Activated CD8-positive, alpha-beta memory T cell treated with anti-CD3 and anti-CD28 coated beads, Interleukin-2, amount 50 U/mL, for 1 hour (primary cell): ENCODE data around the gene SYNE2.

ENCODE experiments used
- DNase-seq: peaks from one replicate; pipeline ENCODE4 v3.0.0-alpha.2; 2020; ENCODE audit errors: extremely low read depth

Gene SYNE2

DNA sequence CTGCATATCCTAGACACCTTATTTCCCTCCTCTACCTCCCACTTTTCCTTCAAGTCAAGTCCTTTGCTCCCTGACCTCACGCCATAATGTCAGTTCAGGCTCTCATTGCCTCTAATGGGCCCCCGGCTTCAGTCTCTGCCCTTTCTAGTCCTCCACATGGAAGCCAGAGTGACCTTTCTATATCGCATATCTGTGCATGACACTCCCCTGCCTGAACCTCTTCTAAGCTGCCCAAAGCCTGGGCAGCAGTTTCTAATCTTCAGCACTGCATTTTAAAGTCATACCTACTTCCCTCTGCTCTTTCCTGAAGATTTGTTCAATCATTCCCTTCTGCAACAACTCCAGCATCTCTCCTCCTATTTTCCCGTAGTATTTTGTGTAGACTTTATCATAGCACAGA lies 395.9 kb downstream of the SYNE2 start:
- DNase-seq: no peak

- no peak for DNase-seq
These were observed 396.6 kb downstream of the SYNE2 start for GRCh38 chr14:64249363-64249762.

- no peak for DNase-seq
These were observed 400.9 kb downstream of the SYNE2 start for GRCh38 chr14:64253672-64254071.

DNA sequence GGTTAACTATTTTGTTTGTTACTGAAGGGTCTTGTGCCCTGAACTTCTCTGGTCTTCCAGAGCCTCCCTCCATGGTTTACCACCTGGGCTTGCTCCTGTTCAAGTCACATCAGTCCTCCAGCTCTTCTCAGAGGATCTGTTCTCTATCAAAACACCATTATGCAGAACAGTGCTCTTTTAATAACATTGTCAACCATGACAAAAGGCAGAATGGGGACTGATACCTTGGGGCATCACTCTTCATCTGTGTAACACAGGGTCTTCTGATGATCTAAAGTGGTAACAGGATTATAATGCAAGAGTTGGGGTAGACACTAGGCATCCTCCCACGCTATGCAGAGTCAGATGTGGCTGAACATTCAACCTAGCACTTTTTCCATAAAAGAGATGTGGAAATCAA lies 403.0 kb downstream of the SYNE2 start:
- no peak for DNase-seq

DNA sequence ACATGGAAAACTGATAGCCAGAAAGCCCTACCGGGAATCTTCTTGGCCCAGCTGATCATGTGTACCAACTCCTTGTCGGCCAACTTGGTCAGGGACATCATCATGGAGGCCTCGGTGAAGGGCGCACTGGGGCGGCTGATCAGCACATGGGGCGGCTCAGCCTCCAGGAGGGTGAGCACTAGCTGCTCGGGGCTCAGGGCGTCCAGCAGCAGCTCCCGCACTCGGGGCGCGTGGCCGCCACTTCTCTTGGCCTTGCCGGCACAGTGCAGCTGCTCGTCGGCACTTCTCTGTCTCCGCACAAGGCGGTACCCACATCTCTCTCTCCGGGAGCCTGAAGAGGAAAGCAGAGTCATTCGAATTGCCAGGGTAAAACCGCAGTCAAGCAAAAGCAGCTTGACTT lies 407.6 kb downstream of the SYNE2 start:
- DNase-seq: no peak

- DNase-seq: no peak
These were observed 412.4 kb downstream of the SYNE2 start for GRCh38 chr14:64265222-64265621.

GRCh38 chr14:64266239-64266638 lies 413.4 kb downstream of the SYNE2 start:
- DNase-seq: no peak

GRCh38 chr14:64272019-64272418 lies 419.2 kb downstream of the SYNE2 start:
- no peak for DNase-seq
